NCI-H526 (cell line): ENCODE measurements around the gene LDLRAP1.

Experiments used
- DNase-seq, 2 experiments: peaks; one replicate each; lab custom pipeline; 2025; lab: John Stamatoyannopoulos, UW

The LDLRAP1 gene

DNA sequence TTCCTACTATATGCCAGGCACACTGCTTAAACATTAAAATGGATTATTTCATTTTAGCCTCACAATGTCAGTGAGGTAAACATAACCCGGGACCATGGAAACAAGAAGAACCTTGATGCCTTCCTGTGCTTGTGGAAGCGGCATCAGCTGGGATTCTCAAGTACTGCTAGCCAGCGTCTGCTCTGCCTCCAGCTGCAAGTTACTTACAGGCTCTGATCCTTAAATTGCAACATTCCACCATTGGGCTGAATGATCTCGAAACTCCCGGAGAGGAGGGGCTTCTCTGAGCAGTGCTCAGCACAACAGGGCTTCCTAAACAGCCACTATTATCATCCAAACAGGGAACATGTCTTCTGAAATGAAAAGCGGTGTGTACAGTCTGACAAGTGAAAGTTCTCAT is 66.5 kb downstream of the LDLRAP1 start:
- DNase-seq, result no peak

- DNase-seq, result no peak
Measured at GRCh38 chr1:25610822-25611630, 67.6 kb downstream of the LDLRAP1 start.

DNA sequence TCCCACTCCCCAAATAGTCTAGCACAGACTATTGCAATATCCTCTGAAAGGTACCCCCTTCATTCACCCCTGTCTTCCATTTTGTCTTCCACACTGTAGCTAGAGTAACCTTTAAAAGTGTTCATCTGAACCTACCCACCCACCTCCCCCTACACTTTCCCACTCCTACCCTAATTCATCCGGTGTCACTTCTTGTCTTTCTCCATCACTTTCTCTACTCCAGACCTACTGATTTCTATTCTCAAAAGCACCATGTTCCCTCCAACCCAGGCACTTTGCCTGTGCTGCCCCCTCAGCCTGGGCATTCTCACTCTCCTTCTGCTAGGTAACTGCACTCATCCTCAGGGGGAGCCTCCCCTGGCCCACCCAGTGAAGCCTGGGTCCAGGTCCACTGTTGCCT is 68.4 kb downstream of the LDLRAP1 start:
- DNase-seq, result no peak

DNA sequence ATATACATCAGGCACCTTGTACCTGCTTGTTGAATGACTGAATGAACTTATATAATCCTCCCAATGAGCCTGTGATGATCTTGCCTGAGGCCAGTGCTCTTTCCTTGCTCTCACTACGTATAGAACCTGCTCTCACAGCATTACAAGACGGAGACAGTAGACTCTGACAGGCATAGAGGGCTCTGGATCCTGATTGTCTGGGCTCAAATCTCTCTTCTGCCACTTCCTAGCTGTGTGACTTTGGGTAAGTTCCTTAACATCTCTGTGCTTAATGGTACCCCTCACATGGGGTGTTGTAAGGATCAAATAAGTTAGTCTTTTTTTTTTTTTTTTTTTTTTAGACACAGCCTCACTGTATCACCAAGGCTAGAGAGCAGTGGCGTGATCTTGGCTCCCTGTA is 69.0 kb downstream of the LDLRAP1 start:
- no peak for DNase-seq

- no peak for DNase-seq
Measured at GRCh38 chr1:25613091-25613490, 69.7 kb downstream of the LDLRAP1 start.

DNA sequence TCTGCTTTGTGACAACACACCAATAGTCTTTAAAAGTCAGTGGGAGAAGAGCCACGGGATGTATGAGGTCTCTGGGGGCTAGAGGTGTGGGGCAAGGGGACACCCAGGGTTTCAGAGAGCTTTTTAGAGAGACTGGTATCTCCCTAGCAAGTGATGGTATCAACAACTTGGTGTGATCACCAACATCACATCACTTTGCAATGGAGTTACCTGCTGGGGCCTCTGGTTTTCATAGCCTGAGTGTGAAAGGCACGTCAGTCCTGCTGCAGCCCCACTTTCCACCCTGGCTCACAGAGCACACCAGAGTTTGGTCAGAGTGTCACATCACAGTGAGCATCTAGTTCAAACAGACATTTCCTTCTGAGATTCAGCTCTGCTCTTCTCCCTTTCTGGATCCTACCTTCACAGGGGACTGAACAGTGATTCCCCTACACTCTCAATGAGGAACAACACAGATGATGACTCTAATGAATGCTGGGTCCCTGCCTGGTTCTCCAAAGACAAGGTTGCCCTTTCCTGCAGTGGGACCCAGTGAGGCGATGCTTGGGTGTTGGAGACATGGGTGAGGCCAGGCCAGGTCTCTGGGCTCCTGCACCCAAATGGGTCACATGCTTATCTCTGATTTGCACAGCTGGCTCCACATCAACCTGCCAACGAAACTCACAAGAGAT is 71.2 kb downstream of the LDLRAP1 start:
- peak in 1 of 2 experiments; percentile 15 for DNase-seq

DNA sequence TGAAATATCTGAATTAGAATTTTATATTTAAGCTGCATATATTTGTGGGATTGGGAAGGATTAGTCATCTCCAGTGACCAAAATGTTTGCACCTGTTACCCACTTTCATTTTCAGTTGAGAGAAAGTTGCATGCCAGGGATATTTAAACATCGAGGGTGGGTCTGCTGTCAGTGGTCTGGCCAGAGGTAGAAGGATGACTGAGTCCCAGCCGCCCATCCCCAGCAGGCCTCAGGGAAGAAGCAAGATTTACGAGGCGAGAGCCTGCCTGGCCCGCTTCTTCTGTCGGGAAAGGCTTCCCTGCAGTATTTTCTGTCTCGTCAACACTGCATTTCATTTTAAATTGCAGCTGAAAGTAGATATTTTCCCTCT is 71.8 kb downstream of the LDLRAP1 start:
- no peak for DNase-seq

DNA sequence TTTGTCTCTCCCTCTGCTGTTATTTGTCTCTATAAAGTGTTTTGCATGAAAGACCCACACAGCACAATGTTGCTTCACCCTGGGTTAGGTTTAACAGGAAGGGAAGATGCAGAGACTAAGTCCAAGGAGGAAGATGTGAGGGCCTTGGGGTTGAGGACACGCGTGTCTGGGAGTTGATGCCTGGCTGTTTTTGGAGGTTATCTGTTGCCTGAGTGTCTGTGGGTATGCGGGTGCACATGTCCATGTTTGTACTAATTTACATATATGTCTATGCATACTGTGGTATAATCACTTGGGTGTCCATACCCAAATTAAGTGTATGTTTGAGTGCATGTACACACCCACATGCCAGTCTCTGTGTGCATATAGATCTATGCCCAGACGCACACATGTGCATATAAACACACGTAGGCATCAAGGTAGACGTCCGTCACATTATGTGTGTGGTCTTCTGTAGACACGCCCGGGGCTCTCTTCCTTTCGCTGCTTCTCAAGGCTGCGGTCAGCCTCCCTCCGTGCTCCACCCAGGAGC is 72.2 kb downstream of the LDLRAP1 start:
- DNase-seq, result peak; percentile 45 to 70

DNA sequence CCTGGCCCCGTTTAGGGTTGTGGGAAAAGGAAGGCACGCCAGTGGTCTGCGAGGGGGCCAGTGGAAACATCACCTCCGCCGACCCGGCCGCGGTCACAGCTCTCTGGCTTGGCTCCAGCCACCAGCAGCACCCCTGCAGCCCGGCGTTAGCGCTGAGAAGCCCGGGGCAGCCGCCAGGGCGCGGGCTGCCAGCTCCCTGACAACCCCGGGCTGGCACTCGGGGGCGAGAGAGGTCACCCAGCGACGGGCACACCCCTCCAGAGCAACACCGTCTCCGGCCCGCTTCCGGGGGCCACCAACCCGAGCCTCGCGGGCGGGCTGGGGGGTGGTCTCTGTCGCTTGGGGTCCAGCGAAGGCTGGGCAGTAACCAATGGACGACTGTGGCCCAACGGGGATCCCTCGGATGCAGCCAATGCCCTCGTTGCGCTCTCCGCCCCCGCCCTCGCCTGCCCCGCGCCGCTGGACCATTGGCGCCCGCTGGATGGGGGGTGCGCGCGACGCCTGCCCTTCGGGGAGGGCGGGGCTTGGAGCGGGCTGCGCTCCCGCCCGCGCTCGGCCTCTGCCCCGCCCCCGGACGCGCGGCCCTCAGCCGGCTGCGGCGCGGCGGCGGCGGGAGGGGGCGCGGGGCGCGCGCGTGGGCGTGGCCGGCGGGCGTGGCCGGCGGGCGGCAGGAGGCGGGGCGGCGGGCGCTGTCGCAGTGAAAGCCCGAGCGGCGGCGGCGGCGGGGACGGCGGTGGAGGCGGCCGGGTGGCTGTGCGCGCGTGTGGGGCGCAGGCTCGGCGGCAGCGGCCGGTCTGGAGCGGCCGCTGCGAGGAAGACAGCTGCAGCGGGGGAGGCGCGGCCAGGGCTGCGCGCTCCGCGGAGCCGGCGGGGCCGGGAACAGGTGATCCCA is 72.9 kb downstream of the LDLRAP1 start, which contains the start of gene MAN1C1:
MAN1C1 (plus strand) TSS at position 697 of the 892 bp plus-strand sequence. CDS start 1,007 bp downstream, outside the sequence.
- DNase-seq, result peak; percentile 49 to 93

DNA sequence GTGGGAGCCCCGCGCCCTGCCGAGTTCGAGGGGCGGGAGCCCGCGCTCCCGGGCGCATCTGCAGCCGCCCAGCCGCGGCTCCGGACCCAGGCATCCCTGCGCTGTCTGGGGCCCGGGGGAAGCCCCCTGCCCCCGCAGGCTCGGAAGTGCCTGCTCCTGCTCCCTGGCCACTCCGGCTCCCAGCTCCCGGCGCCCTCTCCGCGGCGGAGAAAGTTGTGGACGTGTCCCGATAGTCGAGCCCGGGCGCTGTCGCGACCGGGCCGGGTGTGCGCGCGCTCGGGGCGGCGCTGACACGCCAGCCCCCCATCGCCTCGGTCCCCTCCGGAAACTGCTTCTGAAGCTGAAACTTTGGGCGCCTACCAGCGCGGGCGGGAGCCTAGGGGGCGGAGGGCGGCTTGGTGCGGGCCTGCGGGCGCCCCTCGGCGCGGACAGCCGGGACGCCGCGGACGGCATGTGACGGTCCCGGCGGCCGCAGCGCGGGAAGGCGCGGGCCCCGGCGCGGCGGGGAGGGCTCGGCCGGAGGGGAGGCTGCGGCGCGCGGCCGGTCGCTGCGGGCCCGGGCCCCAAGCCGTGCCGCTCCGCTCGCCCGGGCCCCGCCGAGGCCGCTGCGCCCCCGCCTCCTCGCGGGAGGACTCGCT is 73.7 kb downstream of the LDLRAP1 start:
- peak in 1 of 2 experiments; percentile 33 for DNase-seq

- DNase-seq, result no peak
Measured at GRCh38 chr1:25617625-25618432, 74.4 kb downstream of the LDLRAP1 start.

- DNase-seq, result no peak
Measured at GRCh38 chr1:25618433-25618808, 75.0 kb downstream of the LDLRAP1 start.
